ENCODE data around the gene ALK. TPM values are rescaled to one million over a fixed set of nuclear protein-coding genes. Genes with fewer than 3 reads are reported as not detected.

The ALK gene
- total RNA-seq, 1 experiment from 2014 or later = not detected

GRCh38 chr2:29777161-29777560 is 144.2 kb downstream of the ALK start:
- Histone ChIP-seq H2BK120ac (ENCODE audit: low read depth, low read length, poor library complexity, severe bottlenecking) (no peak overlapping the region), H3K27me3 (ENCODE audit: insufficient read depth, low read length) (no peaks in the 10 kb centered on the region), H3K4me2 (ENCODE audit: insufficient read depth, insufficient read length, low read length) (no peak overlapping the region), H3K14ac (ENCODE audit: insufficient read depth, low read length) (no peak overlapping the region), H2BK15ac (ENCODE audit: low read depth, low read length) (no peak overlapping the region), H2BK20ac (ENCODE audit: low read depth, low read length, poor library complexity, severe bottlenecking) (no peak overlapping the region), H3K18ac (ENCODE audit: insufficient read length, low read depth, low read length) (no peak overlapping the region), H3K79me2 (ENCODE audit: insufficient read depth, low read length) (no peaks in the 10 kb centered on the region), H3K4ac (ENCODE audit: low read depth, low read length) (no peak overlapping the region), H3K9me3 (ENCODE audit: control insufficient read depth, low read depth, low read length) (no peaks in the 10 kb centered on the region), H2BK5ac (ENCODE audit: insufficient read length, low read length) (no peak overlapping the region), H4K91ac (ENCODE audit: insufficient read length, low read depth, low read length) (no peak overlapping the region), H3K4me1 (ENCODE audit: insufficient read depth, low read length) (no peaks in the 10 kb centered on the region), H2AFZ (ENCODE audit: low read length) (no peak overlapping the region), H4K20me1 (ENCODE audit: control insufficient read depth, insufficient read depth, insufficient read length) (no peaks in the 10 kb centered on the region), H3K23ac (ENCODE audit: insufficient read length, low read depth, low read length) (no peak overlapping the region), H2AK5ac (ENCODE audit: insufficient read length, low read length) (no peak overlapping the region), H2BK12ac (ENCODE audit: insufficient read length, low read depth, low read length) (no peak overlapping the region), H3K9ac (ENCODE audit: extremely low read depth, insufficient read length, low read length) (no peak overlapping the region), H4K8ac (replicated peaks; ENCODE audit: insufficient read length, low read depth, low read length) (no peak overlapping the region), H3K27ac (ENCODE audit: insufficient read length, low read depth, low read length) (no peak overlapping the region), H3K79me1 (ENCODE audit: insufficient read depth, low read depth, low read length, poor library complexity, severe bottlenecking) (no peaks in the 10 kb centered on the region), H3K23me2 (ENCODE audit: insufficient read length, low read depth, low read length, poor library complexity, severe bottlenecking) (no peaks in the 10 kb centered on the region), H3T11ph (ENCODE audit: low read length) (no peak overlapping the region), H3K56ac (ENCODE audit: insufficient read length, low read depth, low read length) (no peak overlapping the region), H4K5ac (ENCODE audit: insufficient read length, low read depth, low read length) (no peak overlapping the region)
- WGBS (ENCODE audit: extremely low coverage, insufficient read length, low lambda C conversion rate) = no CpG with 5 or more reads among the region's 2 CpGs
- H3K4me1 Mint-ChIP-seq = peaks cover 8 to 10% of the 10 kb centered on the region in 2 experiments
- no peak for TF ChIP-seq CTCF (conservative IDR thresholded peaks at IDR 0.05)
- no peak overlapping the region for H3K4me3 Mint-ChIP-seq
- H3K36me3 Mint-ChIP-seq (ENCODE audit: insufficient read depth in 1 of 3, low read depth in 3 of 3) = no peaks in the 10 kb centered on the region
- no peaks in the 10 kb centered on the region for H3K9me3 Mint-ChIP-seq
- H3K27me3 Mint-ChIP-seq (ENCODE audit: low read depth) = no peaks in the 10 kb centered on the region
- DNase-seq = no peak
- no peak overlapping the region for H3K27ac Mint-ChIP-seq
